Neural cell (in vitro differentiated cells): Measurements from ENCODE around the gene RBMS3. TPM values are rescaled to one million over a fixed set of nuclear protein-coding genes. Genes with fewer than 3 reads are reported as not detected.

Source experiments
- H2AFZ ChIP-seq: fragments of 200-600, 300-800 bp; sonication (generic), shearing (Covaris generic); 2 replicates; pipeline ENCODE4 v1.6.0; 2014; ENCODE audit warnings: low read depth, mild to moderate bottlenecking, antibody characterized with exemption, low read length, moderate library complexity
- H3F3A ChIP-seq: fragments of 200-600 bp; shearing (Covaris generic); 2 replicates; pipeline ENCODE4 v1.6.1; 2016; ENCODE audit warnings: mild to moderate bottlenecking, moderate library complexity, mixed read lengths, antibody characterized with exemption, low read length; ENCODE audit not compliant: insufficient read depth, poor library complexity, severe bottlenecking
- H3K27ac ChIP-seq: fragments of 200-600, 300-800 bp; sonication (generic), shearing (Covaris generic); 2 replicates; pipeline ENCODE4 v1.5.1; 2014; ENCODE audit warnings: mild to moderate bottlenecking, low read length, moderate library complexity
- H3K27me3 ChIP-seq: fragments of 300-800, 200-600 bp; sonication (generic), shearing (Covaris generic); 2 replicates; pipeline ENCODE4 v1.6.0; 2014; ENCODE audit warnings: mild to moderate bottlenecking, low read depth, low read length, moderate library complexity; ENCODE audit not compliant: insufficient read depth
- H3K36me3 ChIP-seq: fragments of 300-800, 200-600 bp; sonication (generic), shearing (Covaris generic); 2 replicates; pipeline ENCODE4 v1.5.1; 2014; ENCODE audit warnings: mild to moderate bottlenecking, antibody characterized with exemption, low read length, moderate library complexity; ENCODE audit not compliant: insufficient read depth
- H3K4me2 ChIP-seq: fragments of 300-800, 200-600 bp; sonication (generic), shearing (Covaris generic); 2 replicates; pipeline ENCODE4 v1.6.0; 2014; ENCODE audit warnings: mild to moderate bottlenecking, low read length
- H3K4me3 ChIP-seq: fragments of 300-800, 200-600 bp; sonication (generic), shearing (Covaris generic); 2 replicates; pipeline ENCODE4 v1.5.1; 2014; ENCODE audit warnings: mild to moderate bottlenecking, low read length, moderate library complexity
- H3K79me2 ChIP-seq: fragments of 200-600 bp; shearing (Covaris generic); replicated peaks from 2 replicates; pipeline ENCODE4 v1.6.0; 2014; ENCODE audit warnings: mild to moderate bottlenecking, low read length, moderate library complexity; ENCODE audit not compliant: insufficient read depth
- H3K9ac ChIP-seq: fragments of 300-800, 200-600 bp; sonication (generic), shearing (Covaris generic); 2 replicates; pipeline ENCODE4 v1.6.1; 2016; ENCODE audit warnings: mild to moderate bottlenecking, low read length, mixed read lengths
- H3K9me2 ChIP-seq: fragments of 200-600 bp; shearing (Covaris generic); 2 replicates; pipeline ENCODE4 v1.6.1; 2016; ENCODE audit warnings: mild to moderate bottlenecking, low read length, mixed read lengths; ENCODE audit not compliant: insufficient read depth
- H3K9me3 ChIP-seq: fragments of 200-600, 300-800 bp; sonication (generic), shearing (Covaris generic); 2 replicates; pipeline ENCODE4 v1.6.1; 2016; ENCODE audit warnings: mild to moderate bottlenecking, mixed run types, low read length, moderate library complexity, mixed read lengths
- H4K20me1 ChIP-seq: fragments of 200-600 bp; shearing (Covaris generic); 2 replicates; pipeline ENCODE4 v1.6.1; 2016; ENCODE audit warnings: mild to moderate bottlenecking, mixed run types; ENCODE audit not compliant: insufficient read depth
- EP300 ChIP-seq: fragments of 450-650 bp; conservative IDR thresholded peaks from 2 replicates; pipeline ENCODE4 v1.6.1; 2014; ENCODE audit warnings: antibody characterized with exemption, mild to moderate bottlenecking, moderate library complexity; ENCODE audit not compliant: poor library complexity, severe bottlenecking
- EZH2 ChIP-seq: fragments of 200-600, 300-800 bp; shearing (Covaris generic), sonication (generic); IDR thresholded peaks from 2 replicates; pipeline ENCODE4 v1.6.1; 2014; ENCODE audit warnings: antibody characterized with exemption, low read length, borderline replicate concordance, mild to moderate bottlenecking; ENCODE audit not compliant: insufficient read depth, poor library complexity, severe bottlenecking
- MXI1 ChIP-seq: fragments of 450-650 bp; conservative IDR thresholded peaks from 2 replicates; pipeline ENCODE4 v1.6.1; 2014; ENCODE audit warnings: antibody characterized with exemption, mild to moderate bottlenecking; ENCODE audit not compliant: poor library complexity, severe bottlenecking
- POLR2AphosphoS5 ChIP-seq: IDR thresholded peaks from 2 replicates; pipeline ENCODE4 v1.6.1; 2012
- RAD21 ChIP-seq: fragments of 450-650 bp; conservative IDR thresholded peaks from 2 replicates; pipeline ENCODE4 v1.6.1; 2014; ENCODE audit warnings: antibody characterized with exemption, mild to moderate bottlenecking, moderate library complexity
- SMC3 ChIP-seq: fragments of 450-650 bp; conservative IDR thresholded peaks from 2 replicates; pipeline ENCODE4 v1.6.1; 2014; ENCODE audit warnings: antibody characterized with exemption, mild to moderate bottlenecking, moderate library complexity; ENCODE audit not compliant: poor library complexity
- TAF1 ChIP-seq: IDR thresholded peaks from 2 replicates; pipeline ENCODE4 v1.6.1; 2012; ENCODE audit warnings: low read depth
- polyA plus RNA-seq: library from polyadenylated mRNA; depleted of rRNA; stranded (reverse); fragments of >200 nt; gene quantifications from 2 replicates; pipeline ENCODE4 v1.2.3, GENCODE V29; 2014
- TF ChIP-seq, protein P1 (sequence below): fragments of 450-650 bp; IDR thresholded peaks from 2 replicates; pipeline ENCODE4 v1.5.1; 2014; ENCODE audit warnings: antibody characterized with exemption, mild to moderate bottlenecking, moderate library complexity; ENCODE audit not compliant: poor library complexity, severe bottlenecking
- TF ChIP-seq, protein P2 (sequence below): IDR thresholded peaks from 2 replicates; pipeline ENCODE4 v1.6.1; 2012; ENCODE audit warnings: borderline replicate concordance

The RBMS3 gene
- polyA plus RNA-seq, 1 donor from 2014 or later: 0.53 TPM

DNA sequence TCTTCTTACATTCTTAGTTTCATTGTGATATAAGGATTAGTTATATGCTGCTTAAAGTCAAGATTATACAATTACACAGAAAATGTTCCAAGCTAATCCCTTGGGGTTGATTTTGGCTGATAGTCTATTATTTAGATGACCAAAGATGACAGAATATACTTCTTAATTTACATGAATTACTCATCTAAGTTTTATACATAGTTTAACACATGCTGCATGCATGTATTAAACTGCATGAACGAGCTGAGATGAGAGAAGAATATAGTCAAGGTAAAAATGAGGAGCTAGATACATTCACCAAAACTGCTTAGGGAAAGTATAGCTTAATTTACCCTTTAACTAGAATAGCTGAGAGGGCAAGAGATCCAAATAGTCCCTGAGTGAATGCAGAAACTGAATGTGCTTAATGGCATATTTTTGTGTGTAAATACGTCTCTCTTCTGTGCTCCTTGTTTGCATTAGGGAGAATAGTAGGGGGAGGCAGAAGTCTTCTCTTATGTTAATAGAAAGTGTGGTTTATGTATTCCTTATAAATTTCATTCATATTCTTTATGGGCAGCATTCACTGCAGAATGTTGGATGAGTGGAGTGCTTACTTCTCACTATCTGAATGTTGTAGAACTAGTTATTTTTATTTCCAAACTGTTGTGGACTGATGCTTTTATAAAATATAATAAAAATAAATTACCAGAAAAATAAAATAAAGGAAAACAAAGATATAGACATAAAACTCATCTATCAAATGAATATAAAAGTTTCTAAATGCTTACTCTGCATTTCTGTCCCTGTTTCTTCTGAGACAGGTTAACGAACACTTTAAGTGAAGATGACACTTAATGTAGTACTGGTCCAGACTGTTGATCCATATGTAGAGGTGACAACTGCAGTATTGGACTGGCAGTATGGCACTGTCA lies 327.8 kb downstream of the RBMS3 start:
- H3K9ac ChIP-seq: no peak overlapping the region
- H3K36me3 ChIP-seq: no peaks in the 10 kb centered on the region
- no peaks in the 10 kb centered on the region for H3K9me3 ChIP-seq
- TF ChIP-seq, protein P1, sequence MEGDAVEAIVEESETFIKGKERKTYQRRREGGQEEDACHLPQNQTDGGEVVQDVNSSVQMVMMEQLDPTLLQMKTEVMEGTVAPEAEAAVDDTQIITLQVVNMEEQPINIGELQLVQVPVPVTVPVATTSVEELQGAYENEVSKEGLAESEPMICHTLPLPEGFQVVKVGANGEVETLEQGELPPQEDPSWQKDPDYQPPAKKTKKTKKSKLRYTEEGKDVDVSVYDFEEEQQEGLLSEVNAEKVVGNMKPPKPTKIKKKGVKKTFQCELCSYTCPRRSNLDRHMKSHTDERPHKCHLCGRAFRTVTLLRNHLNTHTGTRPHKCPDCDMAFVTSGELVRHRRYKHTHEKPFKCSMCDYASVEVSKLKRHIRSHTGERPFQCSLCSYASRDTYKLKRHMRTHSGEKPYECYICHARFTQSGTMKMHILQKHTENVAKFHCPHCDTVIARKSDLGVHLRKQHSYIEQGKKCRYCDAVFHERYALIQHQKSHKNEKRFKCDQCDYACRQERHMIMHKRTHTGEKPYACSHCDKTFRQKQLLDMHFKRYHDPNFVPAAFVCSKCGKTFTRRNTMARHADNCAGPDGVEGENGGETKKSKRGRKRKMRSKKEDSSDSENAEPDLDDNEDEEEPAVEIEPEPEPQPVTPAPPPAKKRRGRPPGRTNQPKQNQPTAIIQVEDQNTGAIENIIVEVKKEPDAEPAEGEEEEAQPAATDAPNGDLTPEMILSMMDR: no peak
- TF ChIP-seq MXI1 (no peak), SMC3 (no peak), EZH2 (no peak), EP300 (no peak), RAD21 (no peak), TAF1 (no peak), POLR2AphosphoS5 (no peak)
- TF ChIP-seq, protein P2, sequence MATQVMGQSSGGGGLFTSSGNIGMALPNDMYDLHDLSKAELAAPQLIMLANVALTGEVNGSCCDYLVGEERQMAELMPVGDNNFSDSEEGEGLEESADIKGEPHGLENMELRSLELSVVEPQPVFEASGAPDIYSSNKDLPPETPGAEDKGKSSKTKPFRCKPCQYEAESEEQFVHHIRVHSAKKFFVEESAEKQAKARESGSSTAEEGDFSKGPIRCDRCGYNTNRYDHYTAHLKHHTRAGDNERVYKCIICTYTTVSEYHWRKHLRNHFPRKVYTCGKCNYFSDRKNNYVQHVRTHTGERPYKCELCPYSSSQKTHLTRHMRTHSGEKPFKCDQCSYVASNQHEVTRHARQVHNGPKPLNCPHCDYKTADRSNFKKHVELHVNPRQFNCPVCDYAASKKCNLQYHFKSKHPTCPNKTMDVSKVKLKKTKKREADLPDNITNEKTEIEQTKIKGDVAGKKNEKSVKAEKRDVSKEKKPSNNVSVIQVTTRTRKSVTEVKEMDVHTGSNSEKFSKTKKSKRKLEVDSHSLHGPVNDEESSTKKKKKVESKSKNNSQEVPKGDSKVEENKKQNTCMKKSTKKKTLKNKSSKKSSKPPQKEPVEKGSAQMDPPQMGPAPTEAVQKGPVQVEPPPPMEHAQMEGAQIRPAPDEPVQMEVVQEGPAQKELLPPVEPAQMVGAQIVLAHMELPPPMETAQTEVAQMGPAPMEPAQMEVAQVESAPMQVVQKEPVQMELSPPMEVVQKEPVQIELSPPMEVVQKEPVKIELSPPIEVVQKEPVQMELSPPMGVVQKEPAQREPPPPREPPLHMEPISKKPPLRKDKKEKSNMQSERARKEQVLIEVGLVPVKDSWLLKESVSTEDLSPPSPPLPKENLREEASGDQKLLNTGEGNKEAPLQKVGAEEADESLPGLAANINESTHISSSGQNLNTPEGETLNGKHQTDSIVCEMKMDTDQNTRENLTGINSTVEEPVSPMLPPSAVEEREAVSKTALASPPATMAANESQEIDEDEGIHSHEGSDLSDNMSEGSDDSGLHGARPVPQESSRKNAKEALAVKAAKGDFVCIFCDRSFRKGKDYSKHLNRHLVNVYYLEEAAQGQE: no peak
- H3K27me3 ChIP-seq: no peaks in the 10 kb centered on the region
- no peak overlapping the region for H3K4me3 ChIP-seq
- no peaks in the 10 kb centered on the region for H3F3A ChIP-seq
- H2AFZ ChIP-seq: no peak overlapping the region
- no peaks in the 10 kb centered on the region for H3K9me2 ChIP-seq
- H4K20me1 ChIP-seq: no peaks in the 10 kb centered on the region
- no peak overlapping the region for H3K27ac ChIP-seq
- no peak overlapping the region for H3K4me2 ChIP-seq
- no peaks in the 10 kb centered on the region for H3K79me2 ChIP-seq

DNA sequence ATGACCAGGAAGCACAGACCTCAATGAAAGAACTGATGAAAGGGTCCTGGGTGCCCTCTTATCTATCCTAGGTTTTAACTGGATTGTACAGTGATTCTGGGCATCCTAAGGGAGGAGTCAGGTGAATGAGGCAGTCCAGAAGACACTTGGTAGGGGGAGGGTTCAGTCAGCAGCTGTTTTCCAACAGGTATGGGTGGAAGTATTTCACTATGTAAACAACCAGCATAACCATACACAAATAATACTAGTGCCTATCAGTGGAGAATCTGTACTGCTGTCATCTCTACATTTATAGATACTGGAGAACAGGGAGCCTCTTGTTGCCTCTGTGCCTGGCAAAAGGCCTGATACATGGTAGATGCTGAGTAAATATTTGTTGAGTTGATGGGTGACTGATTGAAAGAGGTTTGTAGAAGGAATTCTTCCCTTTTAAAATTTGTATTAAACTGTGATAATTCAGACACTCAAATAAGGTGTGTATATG lies 328.5 kb downstream of the RBMS3 start:
- Histone ChIP-seq H3K27ac (no peak overlapping the region), H3K9ac (no peak overlapping the region), H3K9me3 (no peaks in the 10 kb centered on the region), H3K9me2 (no peaks in the 10 kb centered on the region), H3K27me3 (no peaks in the 10 kb centered on the region), H4K20me1 (no peaks in the 10 kb centered on the region), H3K4me2 (no peak overlapping the region), H3F3A (no peaks in the 10 kb centered on the region), H3K4me3 (no peak overlapping the region), H3K79me2 (no peaks in the 10 kb centered on the region), H3K36me3 (no peaks in the 10 kb centered on the region), H2AFZ (no peak overlapping the region)
- TF ChIP-seq EZH2: no peak
- no peak for TF ChIP-seq MXI1
- no peak for TF ChIP-seq RAD21
- TF ChIP-seq, protein P2: no peak
- no peak for TF ChIP-seq EP300
- TF ChIP-seq, protein P1: no peak
- TF ChIP-seq SMC3: no peak
- no peak for TF ChIP-seq TAF1
- TF ChIP-seq POLR2AphosphoS5: no peak
